Dermis microvascular lymphatic vessel endothelial cell (primary cell): ENCODE results near the gene TTC21B. TPM values are rescaled to one million over a fixed set of nuclear protein-coding genes. Genes with fewer than 3 reads are reported as not detected.
A peak's percentile ranks its signal among the peaks of the same experiment; 100 is the strongest.
"Not testable (repeated sequence)": the region's sequence is repeated elsewhere in the genome, so short reads cannot be mapped to it uniquely, and the experiment has no call there.

Experiments used
- DNase-seq, 2 donors: peaks; one replicate each; pipeline versions ENCODE4 v3.0.0 to v3.0.0-alpha.2; 2010; ENCODE audit warnings: low read depth in 2 of 2
- total RNA-seq: library from RNA; depleted of rRNA; stranded (reverse); fragments of >200 nt; gene quantifications from 2 replicates; pipeline ENCODE4 v1.2.1, GENCODE V29; 2014

Gene TTC21B
- total RNA-seq, 1 donor from 2014 or later, result 20.9 TPM

GRCh38 chr2:165888171-165888570 is 65.4 kb downstream of the TTC21B start:
- no peak for DNase-seq

- no peak for DNase-seq
Observed at GRCh38 chr2:165886487-165887146, 67.0 kb downstream of the TTC21B start.

GRCh38 chr2:165877565-165878550 is 75.7 kb downstream of the TTC21B start:
- DNase-seq, result no peak

GRCh38 chr2:165876712-165877111 is 76.9 kb downstream of the TTC21B start:
- peak in 1 of 2 donors; percentile 8 for DNase-seq

- DNase-seq, result no peak
Observed at GRCh38 chr2:165876269-165876668, 77.3 kb downstream of the TTC21B start.

GRCh38 chr2:165874445-165875039 is 79.0 kb downstream of the TTC21B start:
- peak; percentile 63 to 64 for DNase-seq

GRCh38 chr2:165872101-165872791 is 81.3 kb downstream of the TTC21B start:
- DNase-seq, result no peak

GRCh38 chr2:165871025-165871424 is 82.6 kb downstream of the TTC21B start:
- no peak for DNase-seq

GRCh38 chr2:165870346-165870745 is 83.2 kb downstream of the TTC21B start:
- DNase-seq, result no peak

- no peak for DNase-seq
Observed at GRCh38 chr2:165868211-165868610, 85.4 kb downstream of the TTC21B start.

- DNase-seq, result no peak
Observed at GRCh38 chr2:165864296-165864695, 89.3 kb downstream of the TTC21B start.

- no peak for DNase-seq
Observed at GRCh38 chr2:165863810-165864261, 89.7 kb downstream of the TTC21B start.

- DNase-seq, result not testable (repeated sequence)
Observed at GRCh38 chr2:165861083-165861482, 92.5 kb downstream of the TTC21B start.

GRCh38 chr2:165859723-165860122 is 93.9 kb downstream of the TTC21B start:
- not testable (repeated sequence) for DNase-seq

GRCh38 chr2:165857876-165858275 is 95.7 kb downstream of the TTC21B start:
- no peak for DNase-seq

- no peak for DNase-seq
Observed at GRCh38 chr2:165852394-165852793, 101.2 kb downstream of the TTC21B start.

GRCh38 chr2:165847001-165847400 is 106.6 kb downstream of the TTC21B start:
- DNase-seq, result no peak

- no peak for DNase-seq
Observed at GRCh38 chr2:165846056-165846455, 107.5 kb downstream of the TTC21B start.

- no peak for DNase-seq
Observed at GRCh38 chr2:165844216-165844615, 109.4 kb downstream of the TTC21B start.

GRCh38 chr2:165843351-165843750 is 110.2 kb downstream of the TTC21B start:
- no peak for DNase-seq

GRCh38 chr2:165840333-165840958 is 113.1 kb downstream of the TTC21B start:
- no peak for DNase-seq
